A673 (cell line): ENCODE measurements around the gene ISL2.

Source experiments
- CTCF ChIP-seq: fragments of 300-800, 200-600 bp; sonication (generic); conservative IDR thresholded peaks from 2 replicates; pipeline ENCODE4 v1.5.1; 2017; ENCODE audit warnings: low read depth, mild to moderate bottlenecking, antibody characterized with exemption, low read length, moderate library complexity, mixed read lengths
- EZH2 ChIP-seq: fragments of 200-600 bp; sonication (generic); IDR thresholded peaks from 2 replicates; pipeline ENCODE4 v1.6.1; 2017; ENCODE audit warnings: borderline replicate concordance, low read depth, mild to moderate bottlenecking, mixed read lengths, antibody characterized with exemption, low read length; ENCODE audit not compliant: poor library complexity, severe bottlenecking

DNA sequence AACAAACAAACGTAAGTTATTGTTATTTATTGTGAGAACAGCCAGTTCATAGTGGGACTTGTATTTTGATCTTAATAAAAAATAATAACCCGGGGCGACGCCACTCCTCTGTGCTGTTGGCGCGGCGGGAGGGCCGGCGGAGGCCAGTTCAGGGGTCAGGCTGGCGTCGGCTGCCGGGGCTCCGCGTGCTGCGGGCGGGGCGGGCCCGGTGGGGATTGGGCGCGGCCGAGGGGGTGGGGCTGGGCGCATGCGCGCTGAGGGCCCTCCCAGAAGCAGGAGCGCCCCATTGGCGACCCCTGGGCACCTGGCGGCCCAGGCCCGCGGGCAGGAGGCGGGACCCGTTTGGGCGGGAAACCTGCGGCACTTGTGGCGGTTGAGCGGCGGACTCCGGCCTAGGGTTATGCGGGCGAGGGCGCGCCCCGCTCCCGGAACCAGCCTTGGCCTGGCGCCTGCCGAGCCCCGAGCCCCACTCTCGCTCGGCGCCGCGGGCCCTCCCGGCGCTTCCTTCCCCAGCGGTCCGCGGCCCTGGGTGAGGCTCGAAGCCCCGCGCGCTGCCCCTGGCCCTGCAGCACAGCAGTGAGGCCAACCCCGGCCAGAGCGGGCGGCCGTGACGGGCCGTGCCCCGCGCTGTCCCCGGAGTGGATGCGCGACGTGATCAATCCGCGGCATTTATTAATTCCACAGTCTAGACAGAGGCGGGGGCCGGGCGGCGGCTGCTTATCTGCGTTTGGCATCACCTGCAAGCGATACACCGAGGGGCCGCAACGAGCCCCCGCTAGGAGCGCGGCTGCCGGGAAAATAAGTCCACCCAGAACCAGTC is 6.0 kb downstream of the ISL2 start:
- TF ChIP-seq EZH2, result peak; percentile 41
- TF ChIP-seq CTCF, result no peak
